ENCODE data around the gene CDON. TPM values are rescaled to one million over a fixed set of nuclear protein-coding genes. Genes with fewer than 3 reads are reported as not detected.

The CDON gene
- total RNA-seq, 1 experiment from 2014 or later: 1.3 TPM

DNA sequence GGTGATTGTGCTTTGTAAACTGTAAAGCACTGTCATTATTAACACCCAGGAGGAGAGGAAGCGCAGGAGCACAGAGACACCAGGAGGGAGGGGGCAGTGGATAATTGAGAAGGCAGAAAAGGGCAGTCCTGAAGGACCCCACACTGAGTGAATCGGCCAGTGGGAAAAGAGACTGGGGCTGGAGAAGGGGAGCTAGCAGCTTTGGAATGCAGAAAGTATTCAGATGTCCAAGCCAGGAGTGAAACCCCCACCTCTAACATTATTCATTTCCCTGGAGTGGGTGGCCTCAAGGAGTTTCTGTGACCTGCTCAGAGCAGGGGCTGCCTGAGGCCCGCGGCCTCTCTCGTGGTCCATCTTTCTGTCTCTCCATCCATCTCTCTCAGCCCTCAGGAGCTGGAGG is 38.0 kb upstream of the CDON start:
- Histone ChIP-seq H3K9me3 (replicated peaks) (no peaks in the 10 kb centered on the region), H3K4me3 (no peak overlapping the region), H3K4me1 (replicated peaks) (no peaks in the 10 kb centered on the region), H3K27me3 (replicated peaks) (no peaks in the 10 kb centered on the region), H3K36me3 (no peaks in the 10 kb centered on the region), H3K27ac (no peak overlapping the region)
- DNase-seq (ENCODE audit: low read depth in 1 of 2, low spot score in 2 of 2): no peak

GRCh38 chr11:126098204-126098769 is 35.6 kb upstream of the CDON start:
- H3K27me3 ChIP-seq (replicated peaks): 0 out of 2 replicates have a peak, but pooled peaks cover 5% of the 10 kb centered on the region

DNA sequence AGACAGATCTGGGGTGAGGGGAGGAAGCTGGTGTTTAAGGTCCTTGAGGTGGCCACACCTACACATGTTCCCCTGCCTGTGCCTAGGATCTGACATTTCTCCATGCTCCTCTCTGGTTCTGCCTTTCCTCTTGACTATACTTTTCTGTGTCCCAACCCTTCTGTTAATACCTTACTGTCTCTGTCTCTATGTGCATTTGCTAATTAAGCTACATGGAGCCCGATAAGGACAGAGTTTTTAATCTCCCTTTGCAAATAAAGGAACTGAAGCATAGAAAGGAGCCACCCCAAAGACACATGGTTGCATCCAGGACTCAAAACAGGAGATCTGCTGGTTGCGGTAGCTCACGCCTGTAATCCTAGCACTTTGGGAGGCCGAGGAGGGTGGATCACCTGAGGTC is 33.1 kb upstream of the CDON start:
- H3K4me1 ChIP-seq (replicated peaks): no peaks in the 10 kb centered on the region
- no peak overlapping the region for H3K27ac ChIP-seq
- no peaks in the 10 kb centered on the region for H3K36me3 ChIP-seq
- H3K4me3 ChIP-seq: no peak overlapping the region
- H3K9me3 ChIP-seq (replicated peaks): no peaks in the 10 kb centered on the region
- 0 out of 2 replicates have a peak, but pooled peaks cover 5% of the 10 kb centered on the region for H3K27me3 ChIP-seq (replicated peaks)
- no peak for DNase-seq (ENCODE audit: low read depth in 1 of 2, low spot score in 2 of 2)

More at GRCh38 chr11:126098204-126098769, 35.6 kb upstream of the CDON start:
- H3K36me3 ChIP-seq: no peaks in the 10 kb centered on the region
- no peaks in the 10 kb centered on the region for H3K4me1 ChIP-seq (replicated peaks)
- H3K4me3 ChIP-seq: no peak overlapping the region
- DNase-seq (ENCODE audit: low read depth in 1 of 2, low spot score in 2 of 2): no peak
- H3K9me3 ChIP-seq (replicated peaks): no peaks in the 10 kb centered on the region
- H3K27ac ChIP-seq: no peak overlapping the region

GRCh38 chr11:126090452-126090851 is 27.8 kb upstream of the CDON start:
- H3K4me1 ChIP-seq (replicated peaks): no peaks in the 10 kb centered on the region
- H3K4me3 ChIP-seq: no peak overlapping the region
- H3K36me3 ChIP-seq: no peaks in the 10 kb centered on the region
- 0 out of 2 replicates have a peak, but pooled peaks cover 5% of the 10 kb centered on the region for H3K27me3 ChIP-seq (replicated peaks)
- no peaks in the 10 kb centered on the region for H3K9me3 ChIP-seq (replicated peaks)
- no peak overlapping the region for H3K27ac ChIP-seq
- no peak for DNase-seq (ENCODE audit: low read depth in 1 of 2, low spot score in 2 of 2)

DNA sequence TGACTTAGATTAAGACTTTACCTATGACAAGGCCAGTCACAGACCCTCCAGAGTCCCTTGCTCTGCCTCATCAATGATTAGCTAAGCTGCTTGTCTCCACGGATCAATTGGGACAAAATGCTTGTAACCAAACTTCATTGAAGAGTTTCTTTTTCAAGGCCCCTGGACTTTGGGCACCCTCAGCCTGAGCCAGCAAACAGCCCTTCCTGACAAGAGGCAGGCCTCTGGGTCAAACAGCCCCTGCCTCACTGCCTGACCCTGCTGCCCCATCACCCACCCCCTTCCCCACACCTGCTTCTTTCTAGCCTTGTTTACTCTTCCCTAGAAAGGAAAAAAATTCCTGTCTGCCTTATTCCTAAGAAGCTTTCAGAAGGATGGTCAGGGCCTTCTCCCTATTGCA is 26.3 kb upstream of the CDON start:
- H3K9me3 ChIP-seq (replicated peaks): no peaks in the 10 kb centered on the region
- H3K27me3 ChIP-seq (replicated peaks): no peaks in the 10 kb centered on the region
- no peak for DNase-seq (ENCODE audit: low read depth in 1 of 2, low spot score in 2 of 2)
- H3K4me3 ChIP-seq: no peak overlapping the region
- H3K27ac ChIP-seq: no peak overlapping the region
- H3K4me1 ChIP-seq (replicated peaks): no peaks in the 10 kb centered on the region
- no peaks in the 10 kb centered on the region for H3K36me3 ChIP-seq

DNA sequence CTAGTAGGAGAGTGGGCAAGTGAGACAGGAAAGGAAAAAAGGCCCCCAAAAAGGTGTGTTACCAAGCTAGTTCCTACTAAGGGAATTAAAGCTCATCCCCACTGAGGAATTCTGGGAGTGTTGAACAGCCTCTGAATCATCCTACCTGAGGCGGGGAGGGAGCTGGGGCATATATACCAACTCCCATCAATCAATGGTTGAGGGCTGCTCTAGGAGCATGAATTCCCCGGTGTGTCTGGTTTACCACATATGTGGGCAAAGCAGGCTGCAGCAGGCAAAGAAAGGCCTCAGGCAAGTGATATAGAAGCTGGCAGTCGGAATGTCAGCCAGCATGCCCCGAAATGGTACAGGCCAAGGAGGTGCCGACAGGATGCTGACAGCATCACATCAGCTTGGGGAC is 23.6 kb upstream of the CDON start:
- DNase-seq (ENCODE audit: low read depth in 1 of 2, low spot score in 2 of 2): no peak
- Histone ChIP-seq H3K27me3 (replicated peaks) (no peaks in the 10 kb centered on the region), H3K36me3 (no peaks in the 10 kb centered on the region), H3K4me1 (replicated peaks) (no peaks in the 10 kb centered on the region), H3K27ac (no peak overlapping the region), H3K9me3 (replicated peaks) (no peaks in the 10 kb centered on the region), H3K4me3 (no peak overlapping the region)

DNA sequence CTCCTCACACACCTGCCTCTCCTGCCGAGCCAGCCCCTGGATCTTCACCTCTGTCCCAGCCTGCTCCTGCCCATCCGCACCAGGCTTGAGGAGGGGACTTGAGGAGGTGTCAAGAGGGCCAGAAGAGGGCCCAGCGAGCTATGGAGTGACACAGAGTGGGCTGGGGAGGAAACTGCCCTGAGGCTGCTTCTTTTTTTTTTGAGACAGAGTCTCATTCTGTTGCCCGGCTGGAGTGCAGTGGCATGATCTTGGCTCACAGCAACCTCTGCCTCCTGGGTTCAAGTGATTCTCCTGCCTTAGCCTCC is 21.9 kb upstream of the CDON start:
- no peaks in the 10 kb centered on the region for H3K4me1 ChIP-seq (replicated peaks)
- H3K4me3 ChIP-seq: no peak overlapping the region
- H3K9me3 ChIP-seq (replicated peaks): no peaks in the 10 kb centered on the region
- no peaks in the 10 kb centered on the region for H3K27me3 ChIP-seq (replicated peaks)
- DNase-seq (ENCODE audit: low read depth in 1 of 2, low spot score in 2 of 2): no peak
- H3K36me3 ChIP-seq: no peaks in the 10 kb centered on the region
- no peak overlapping the region for H3K27ac ChIP-seq

DNA sequence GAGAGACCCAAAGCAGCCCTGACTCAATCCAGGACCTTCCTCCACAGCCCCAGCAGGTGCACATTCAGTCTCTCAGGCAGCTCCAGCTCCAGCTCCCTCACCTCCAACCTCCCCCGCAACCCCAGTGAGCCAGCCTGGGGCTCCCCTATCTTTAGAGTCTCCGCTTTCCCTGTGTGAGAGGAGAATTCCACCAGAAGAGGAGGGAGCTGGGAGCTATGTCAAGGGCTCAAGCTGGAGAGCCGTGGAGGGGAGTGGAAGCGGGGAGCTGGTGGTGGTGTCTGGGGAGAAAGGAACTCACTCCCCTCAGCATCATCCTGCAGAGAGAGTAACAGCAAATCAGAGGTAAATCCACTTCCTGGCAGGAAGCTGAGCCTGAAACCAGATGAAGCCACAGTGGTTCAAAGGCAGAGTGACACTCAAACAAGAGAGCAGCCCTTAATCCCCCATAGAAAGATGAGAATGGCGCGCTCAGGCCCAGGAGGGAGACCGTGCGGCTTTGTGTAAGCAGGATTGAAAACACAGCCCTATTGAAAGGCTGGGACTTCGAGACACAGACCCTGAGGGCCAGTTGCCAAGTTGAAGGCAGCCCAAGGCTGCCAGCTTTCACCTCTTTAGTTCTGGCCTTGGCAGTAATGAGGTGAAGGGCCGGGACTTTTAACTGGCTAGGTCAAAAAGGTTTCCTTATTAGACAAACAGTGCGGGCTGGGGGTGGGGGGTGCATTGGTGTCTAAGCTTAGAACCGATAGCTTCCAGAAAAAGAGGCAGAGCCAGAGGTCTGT is 21.4 kb upstream of the CDON start:
- no peaks in the 10 kb centered on the region for H3K36me3 ChIP-seq

DNA sequence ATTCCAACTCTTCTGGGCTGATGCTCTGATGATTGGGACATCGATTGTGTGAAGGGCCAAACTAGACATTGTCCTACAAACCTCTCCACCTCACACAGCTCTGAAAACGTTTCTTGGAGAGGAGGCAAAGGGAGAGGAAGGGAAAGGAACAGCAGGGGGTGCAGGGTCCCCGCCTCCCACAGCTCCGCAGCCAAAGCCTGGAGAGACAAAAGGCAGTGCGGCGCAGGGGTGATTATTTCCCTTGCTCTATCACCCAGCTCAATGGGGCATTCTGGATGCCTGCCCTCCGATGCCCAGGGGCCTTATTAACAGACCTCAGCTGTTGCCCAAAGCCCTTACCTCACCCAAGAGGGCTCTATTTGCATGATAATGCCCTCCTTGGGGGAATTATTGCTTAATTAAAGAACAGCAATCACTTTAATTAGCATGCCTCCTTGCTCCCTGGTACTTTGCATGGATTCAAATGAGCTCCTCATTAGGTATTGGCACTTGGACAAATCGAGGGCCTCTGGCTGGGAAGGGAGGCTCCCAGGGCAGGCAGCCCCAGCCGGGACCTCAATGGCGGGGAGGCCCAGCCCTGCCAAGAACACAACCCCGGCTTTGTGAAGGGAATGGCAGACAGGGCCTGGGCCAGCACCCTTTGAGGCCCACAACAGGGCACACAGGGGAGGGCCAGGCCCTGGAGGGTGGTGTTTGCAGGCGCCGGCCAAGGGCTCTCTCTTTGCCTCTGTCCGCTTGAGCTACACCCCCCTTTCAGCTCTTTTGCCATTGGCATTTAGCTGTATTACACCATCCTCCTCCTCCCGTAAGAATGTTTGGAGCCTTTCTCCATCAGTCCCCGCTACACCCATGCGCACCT is 19.8 kb upstream of the CDON start:
- Histone ChIP-seq H3K27me3 (replicated peaks) (no peaks in the 10 kb centered on the region), H3K4me1 (replicated peaks) (no peaks in the 10 kb centered on the region), H3K36me3 (no peaks in the 10 kb centered on the region), H3K9me3 (replicated peaks) (no peaks in the 10 kb centered on the region), H3K27ac (no peak overlapping the region), H3K4me3 (no peak overlapping the region)
- no peak for DNase-seq (ENCODE audit: low read depth in 1 of 2, low spot score in 2 of 2)

More for the DNA sequence above, 21.4 kb upstream of the CDON start:
- no peak for DNase-seq (ENCODE audit: low read depth in 1 of 2, low spot score in 2 of 2)
- no peaks in the 10 kb centered on the region for H3K4me1 ChIP-seq (replicated peaks)
- no peak overlapping the region for H3K27ac ChIP-seq
- H3K27me3 ChIP-seq (replicated peaks): no peaks in the 10 kb centered on the region
- H3K9me3 ChIP-seq (replicated peaks): no peaks in the 10 kb centered on the region
- no peak overlapping the region for H3K4me3 ChIP-seq

GRCh38 chr11:126081915-126082250 is 19.2 kb upstream of the CDON start:
- Histone ChIP-seq H3K36me3 (no peaks in the 10 kb centered on the region), H3K9me3 (replicated peaks) (no peaks in the 10 kb centered on the region), H3K27me3 (replicated peaks) (no peaks in the 10 kb centered on the region), H3K27ac (no peak overlapping the region), H3K4me1 (replicated peaks) (no peaks in the 10 kb centered on the region), H3K4me3 (no peak overlapping the region)
- no peak for DNase-seq (ENCODE audit: low read depth in 1 of 2, low spot score in 2 of 2)

DNA sequence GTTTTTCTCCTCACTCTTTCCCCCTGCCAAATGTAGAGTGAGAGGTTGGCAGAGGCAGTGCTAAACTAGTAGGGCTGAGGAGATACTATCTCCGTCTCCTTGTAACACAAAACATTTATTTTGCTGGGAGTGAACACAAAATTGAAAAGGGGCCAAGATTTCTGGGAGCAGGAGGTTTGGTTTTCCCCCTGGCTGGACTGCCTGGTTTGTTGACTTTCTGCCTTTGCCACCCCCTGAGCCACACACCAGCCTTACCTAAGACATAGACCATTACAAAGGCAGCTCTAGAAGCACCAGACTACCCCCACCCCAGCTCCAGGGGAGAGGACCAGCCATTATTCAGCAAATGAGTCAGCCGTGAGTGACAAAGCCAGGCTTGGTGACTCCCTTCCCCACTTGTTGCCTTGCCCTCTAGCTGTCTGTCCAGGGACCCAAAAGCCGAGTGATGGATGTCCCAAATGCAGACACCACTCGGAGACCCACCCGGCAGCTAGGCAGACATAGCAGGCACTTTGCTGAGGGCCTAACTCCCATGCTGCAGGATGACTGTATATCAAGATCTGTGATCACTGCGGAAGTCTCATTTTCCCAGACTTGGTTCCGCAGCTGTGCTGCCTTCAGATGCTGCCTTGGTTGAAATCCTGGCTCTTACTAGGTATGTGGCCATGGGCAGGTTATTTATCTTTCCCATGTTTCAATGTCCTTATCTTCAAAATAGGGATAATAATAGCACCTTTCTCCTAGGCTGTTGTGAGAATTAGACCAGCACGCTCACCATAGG is 17.7 kb upstream of the CDON start:
- H3K27me3 ChIP-seq (replicated peaks): no peaks in the 10 kb centered on the region
- no peak for DNase-seq (ENCODE audit: low read depth in 1 of 2, low spot score in 2 of 2)
- no peaks in the 10 kb centered on the region for H3K9me3 ChIP-seq (replicated peaks)
- H3K4me3 ChIP-seq: no peak overlapping the region
- H3K27ac ChIP-seq: no peak overlapping the region
- H3K4me1 ChIP-seq (replicated peaks): no peaks in the 10 kb centered on the region
- no peaks in the 10 kb centered on the region for H3K36me3 ChIP-seq

DNA sequence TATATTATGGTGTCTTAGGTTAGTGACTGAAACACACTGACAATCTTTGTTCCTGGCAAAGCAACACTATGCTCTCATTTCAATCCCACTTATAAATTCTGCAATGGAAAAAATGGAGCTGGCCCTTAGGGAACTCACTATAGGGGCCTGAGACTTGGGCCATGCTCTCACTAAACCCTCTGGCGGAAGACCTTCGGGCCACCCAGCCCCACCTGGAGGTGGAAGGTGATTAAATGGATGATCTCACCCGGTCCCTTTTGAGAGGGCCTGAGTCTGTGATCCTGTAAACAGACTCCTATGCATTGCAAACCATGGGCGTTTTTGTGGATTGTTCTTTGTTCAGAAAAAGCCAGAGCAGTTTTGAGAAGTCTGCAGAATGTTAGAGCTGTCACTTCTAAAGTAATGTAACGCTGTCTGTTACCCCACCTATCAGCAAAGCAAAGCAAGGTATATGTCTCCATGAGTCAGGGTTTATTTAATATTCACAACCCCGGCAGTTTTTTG is 17.0 kb upstream of the CDON start:
- Histone ChIP-seq H3K9me3 (replicated peaks) (no peaks in the 10 kb centered on the region), H3K27ac (no peak overlapping the region), H3K4me1 (replicated peaks) (no peaks in the 10 kb centered on the region), H3K36me3 (no peaks in the 10 kb centered on the region), H3K4me3 (no peak overlapping the region), H3K27me3 (replicated peaks) (no peaks in the 10 kb centered on the region)
- DNase-seq (ENCODE audit: low read depth in 1 of 2, low spot score in 2 of 2): no peak

DNA sequence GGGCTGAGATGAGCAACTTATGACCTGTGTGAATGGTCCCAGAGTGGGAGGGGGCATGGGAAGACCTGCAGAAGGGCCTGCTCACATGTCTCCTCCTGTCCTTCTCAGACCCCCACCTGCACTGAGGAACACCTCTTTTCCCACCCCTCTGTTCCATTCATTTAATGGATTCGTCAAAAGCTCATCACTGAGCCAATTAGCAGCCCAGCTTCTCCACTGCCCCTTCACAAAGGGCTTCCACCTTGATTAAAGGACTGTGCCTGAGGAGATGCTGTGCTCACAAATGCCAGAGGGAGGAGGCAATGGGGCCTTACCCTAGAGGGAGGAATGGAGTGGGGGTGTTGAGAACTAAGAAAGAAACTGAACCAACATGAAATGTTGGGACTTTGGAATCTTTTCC is 14.0 kb upstream of the CDON start:
- no peaks in the 10 kb centered on the region for H3K36me3 ChIP-seq

More for the DNA sequence above, 14.0 kb upstream of the CDON start:
- no peak for DNase-seq (ENCODE audit: low read depth in 1 of 2, low spot score in 2 of 2)
- Histone ChIP-seq H3K4me1 (replicated peaks) (no peaks in the 10 kb centered on the region), H3K9me3 (replicated peaks) (no peaks in the 10 kb centered on the region), H3K27ac (no peak overlapping the region), H3K4me3 (no peak overlapping the region), H3K27me3 (replicated peaks) (no peaks in the 10 kb centered on the region)

Measured in SJSA1 (cell line).